HUES6 (cell line): ENCODE results near the gene UNC93A.
"Not testable (repeated sequence)": the region's sequence is repeated elsewhere in the genome, so short reads cannot be mapped to it uniquely, and the experiment has no call there.

Experiments used
- H3K27ac ChIP-seq: 2 replicates; pipeline ENCODE4 v1.7.0; 2013; ENCODE audit warnings: low read depth, mild to moderate bottlenecking, low read length, inconsistent platforms
- H3K27me3 ChIP-seq: 2 replicates; pipeline ENCODE4 v1.6.1; 2013; ENCODE audit warnings: low read length; ENCODE audit not compliant: control insufficient read depth, insufficient read depth
- H3K36me3 ChIP-seq: 2 replicates; pipeline ENCODE4 v1.6.1; 2013; ENCODE audit warnings: low read length; ENCODE audit not compliant: control insufficient read depth, insufficient read depth
- H3K4me1 ChIP-seq: 2 replicates; pipeline ENCODE4 v1.6.1; 2013; ENCODE audit warnings: low read length; ENCODE audit not compliant: control insufficient read depth, insufficient read depth
- H3K4me3 ChIP-seq: 2 replicates; pipeline ENCODE4 v1.5.1; 2013; ENCODE audit warnings: low read depth, low read length
- H3K9ac ChIP-seq: one replicate; pipeline ENCODE4 v1.6.1; 2013; ENCODE audit warnings: mild to moderate bottlenecking, low read length
- H3K9me3 ChIP-seq: 2 replicates; pipeline ENCODE4 v1.6.1; 2013; ENCODE audit warnings: low read depth, low read length; ENCODE audit not compliant: control insufficient read depth, insufficient read depth

Gene UNC93A

DNA sequence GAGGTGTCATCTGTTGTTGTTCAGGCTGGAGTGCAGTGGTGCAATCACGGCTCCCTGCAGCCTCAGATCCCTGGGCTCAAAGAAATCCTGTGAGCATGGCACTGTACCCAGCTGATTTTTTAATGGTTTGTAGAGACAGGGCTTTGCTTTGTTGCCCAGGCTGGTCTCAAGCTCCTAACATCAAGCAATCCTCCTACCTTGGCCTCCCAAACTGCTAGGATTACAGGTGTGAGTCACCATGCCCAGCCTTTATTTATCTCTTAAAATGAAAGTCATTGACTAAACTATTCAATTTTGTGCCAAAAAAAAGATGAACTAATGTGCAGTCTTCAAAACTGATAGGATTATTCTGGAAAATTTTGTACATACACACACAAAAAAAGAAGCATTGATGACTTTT lies 38.8 kb upstream of the UNC93A start:
- Histone ChIP-seq H3K36me3 (no peaks in the 10 kb centered on the region), H3K9ac (no peak overlapping the region), H3K4me3 (no peak overlapping the region), H3K27me3 (no peaks in the 10 kb centered on the region), H3K27ac (no peak overlapping the region), H3K4me1 (peaks cover 15% of the 10 kb centered on the region), H3K9me3 (peaks cover 38% of the 10 kb centered on the region)

- Histone ChIP-seq H3K4me1 (no peaks in the 10 kb centered on the region), H3K9ac (no peak overlapping the region)
Measured at GRCh38 chr6:167255918-167256553, 35.1 kb upstream of the UNC93A start.

GRCh38 chr6:167258646-167259045 lies 32.5 kb upstream of the UNC93A start:
- Histone ChIP-seq H3K27me3 (no peaks in the 10 kb centered on the region), H3K4me1 (no peaks in the 10 kb centered on the region), H3K27ac (no peak overlapping the region), H3K36me3 (no peaks in the 10 kb centered on the region), H3K9ac (no peak overlapping the region), H3K4me3 (no peak overlapping the region), H3K9me3 (peaks cover 48% of the 10 kb centered on the region)

More at GRCh38 chr6:167255918-167256553, 35.1 kb upstream of the UNC93A start:
- Histone ChIP-seq H3K9me3 (peaks cover 50% of the 10 kb centered on the region), H3K4me3 (no peak overlapping the region), H3K27me3 (no peaks in the 10 kb centered on the region), H3K36me3 (no peaks in the 10 kb centered on the region), H3K27ac (no peak overlapping the region)

DNA sequence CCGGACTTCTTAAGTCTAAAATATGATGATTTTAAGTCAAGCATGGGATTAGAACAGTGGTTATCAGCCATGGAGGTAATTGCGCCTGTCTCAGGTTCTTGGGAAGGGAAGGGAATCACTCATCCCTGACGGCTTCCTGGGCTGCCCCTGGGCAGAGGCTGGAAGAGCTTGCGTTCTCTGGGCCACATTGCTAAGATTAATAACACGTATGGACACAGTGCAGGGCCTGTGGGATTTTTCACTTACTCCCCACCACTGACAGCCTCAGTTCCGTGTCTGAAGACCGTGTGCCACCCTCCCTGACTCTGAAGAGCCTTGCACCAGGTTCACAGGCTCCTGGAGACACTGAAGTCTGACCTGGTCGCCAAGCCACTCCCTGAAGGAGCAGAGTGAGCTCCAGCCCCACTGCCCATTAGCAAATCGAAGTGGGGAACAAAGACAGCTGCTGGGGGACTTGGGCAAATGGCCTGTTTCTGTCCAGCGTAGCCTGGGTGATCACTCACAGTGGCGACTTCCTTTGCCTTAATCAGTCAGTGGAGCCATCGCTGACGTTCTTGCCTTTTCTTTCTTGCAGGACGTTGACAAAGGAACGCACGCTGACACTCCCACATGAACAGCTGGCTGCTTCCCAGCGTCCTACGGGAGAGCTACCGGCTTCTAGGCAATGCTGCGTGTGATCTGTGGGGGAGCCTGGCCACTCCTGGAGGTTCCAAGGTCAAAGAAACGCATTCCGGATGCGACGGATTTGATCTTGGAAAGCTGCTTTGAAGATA lies 24.9 kb upstream of the UNC93A start:
- H3K36me3 ChIP-seq, H3K27ac ChIP-seq, H3K4me3 ChIP-seq, H3K27me3 ChIP-seq, H3K9ac ChIP-seq: not testable (repeated sequence)
- H3K9me3 ChIP-seq: peaks cover 11% of the 10 kb centered on the region; the same call in 1 of the 2 replicates
- peaks cover 14% of the 10 kb centered on the region for H3K4me1 ChIP-seq

GRCh38 chr6:167266830-167267555 lies 24.1 kb upstream of the UNC93A start:
- Histone ChIP-seq H3K9me3 (peaks cover 11% of the 10 kb centered on the region; the same call in 1 of the 2 replicates), H3K4me3 (no peak overlapping the region), H3K27me3 (no peaks in the 10 kb centered on the region), H3K36me3 (no peaks in the 10 kb centered on the region), H3K27ac (no peak overlapping the region), H3K9ac (no peak overlapping the region), H3K4me1 (peaks cover 17% of the 10 kb centered on the region)

GRCh38 chr6:167267556-167267898 lies 23.6 kb upstream of the UNC93A start:
- H3K9me3 ChIP-seq, H3K9ac ChIP-seq, H3K36me3 ChIP-seq, H3K27ac ChIP-seq, H3K4me3 ChIP-seq, H3K27me3 ChIP-seq: not testable (repeated sequence)
- H3K4me1 ChIP-seq: peaks cover 17% of the 10 kb centered on the region

DNA sequence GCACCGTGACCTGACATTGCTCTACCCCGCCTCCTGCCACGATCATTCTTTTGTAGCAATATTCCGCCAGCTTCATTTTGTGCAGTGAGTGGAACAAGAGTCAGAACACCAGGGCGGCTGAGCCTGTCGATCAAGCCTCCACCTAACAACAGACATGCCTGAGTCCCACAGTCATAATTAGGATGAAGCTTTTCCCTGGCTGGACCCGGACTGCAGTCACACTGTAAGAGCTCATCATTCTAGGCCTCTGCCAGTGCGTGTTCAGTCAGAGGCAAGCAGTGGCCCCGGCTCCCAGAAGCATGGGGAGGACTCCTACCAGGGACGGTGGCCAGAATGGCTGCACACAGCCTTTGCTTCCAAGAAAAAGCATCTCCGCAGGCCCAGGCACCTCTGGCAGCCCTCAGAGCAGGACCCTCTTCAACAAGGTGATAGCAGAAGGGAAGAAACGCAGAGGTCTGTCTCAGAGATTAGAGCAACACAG lies 23.2 kb upstream of the UNC93A start:
- no peak overlapping the region for H3K27ac ChIP-seq
- no peaks in the 10 kb centered on the region for H3K36me3 ChIP-seq
- no peaks in the 10 kb centered on the region for H3K27me3 ChIP-seq
- H3K4me1 ChIP-seq: peaks cover 17% of the 10 kb centered on the region
- H3K9me3 ChIP-seq: peaks cover 5% of the 10 kb centered on the region; the same call in 1 of the 2 replicates
- H3K9ac ChIP-seq: no peak overlapping the region
- H3K4me3 ChIP-seq: no peak overlapping the region

DNA sequence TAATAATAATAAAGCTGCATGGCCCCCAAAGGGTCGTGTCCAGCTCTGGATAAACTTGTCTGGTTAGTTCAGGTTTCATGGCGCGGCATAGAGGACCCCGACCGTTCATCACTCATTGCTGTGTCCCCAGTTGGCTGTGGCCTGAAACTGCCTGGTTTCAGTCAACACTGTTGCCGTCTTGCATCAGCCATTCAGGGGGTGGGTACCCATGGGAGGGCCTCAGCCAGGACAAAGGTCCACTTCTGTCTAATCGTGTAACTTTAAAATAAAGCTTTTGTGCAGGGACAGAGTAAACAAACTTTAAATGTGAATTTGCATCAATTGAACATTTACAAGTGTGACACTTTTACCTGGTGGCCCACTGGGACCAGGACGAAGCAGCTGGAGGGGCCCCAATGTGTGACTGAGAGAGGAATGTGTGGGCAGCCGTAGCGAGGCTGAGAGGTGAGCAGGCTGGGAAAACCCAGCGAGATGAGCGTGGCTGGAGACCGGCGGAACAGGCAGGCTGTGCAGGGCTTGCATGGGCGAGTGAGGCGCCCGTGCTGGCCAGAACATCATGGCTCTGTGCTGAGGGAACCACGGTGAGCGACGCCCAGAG lies 22.3 kb upstream of the UNC93A start:
- peaks cover 5% of the 10 kb centered on the region; the same call in 1 of the 2 replicates for H3K9me3 ChIP-seq
- no peak overlapping the region for H3K27ac ChIP-seq
- H3K36me3 ChIP-seq: no peaks in the 10 kb centered on the region
- H3K9ac ChIP-seq: no peak overlapping the region
- H3K4me1 ChIP-seq: peaks cover 17% of the 10 kb centered on the region
- H3K27me3 ChIP-seq: no peaks in the 10 kb centered on the region
- no peak overlapping the region for H3K4me3 ChIP-seq

DNA sequence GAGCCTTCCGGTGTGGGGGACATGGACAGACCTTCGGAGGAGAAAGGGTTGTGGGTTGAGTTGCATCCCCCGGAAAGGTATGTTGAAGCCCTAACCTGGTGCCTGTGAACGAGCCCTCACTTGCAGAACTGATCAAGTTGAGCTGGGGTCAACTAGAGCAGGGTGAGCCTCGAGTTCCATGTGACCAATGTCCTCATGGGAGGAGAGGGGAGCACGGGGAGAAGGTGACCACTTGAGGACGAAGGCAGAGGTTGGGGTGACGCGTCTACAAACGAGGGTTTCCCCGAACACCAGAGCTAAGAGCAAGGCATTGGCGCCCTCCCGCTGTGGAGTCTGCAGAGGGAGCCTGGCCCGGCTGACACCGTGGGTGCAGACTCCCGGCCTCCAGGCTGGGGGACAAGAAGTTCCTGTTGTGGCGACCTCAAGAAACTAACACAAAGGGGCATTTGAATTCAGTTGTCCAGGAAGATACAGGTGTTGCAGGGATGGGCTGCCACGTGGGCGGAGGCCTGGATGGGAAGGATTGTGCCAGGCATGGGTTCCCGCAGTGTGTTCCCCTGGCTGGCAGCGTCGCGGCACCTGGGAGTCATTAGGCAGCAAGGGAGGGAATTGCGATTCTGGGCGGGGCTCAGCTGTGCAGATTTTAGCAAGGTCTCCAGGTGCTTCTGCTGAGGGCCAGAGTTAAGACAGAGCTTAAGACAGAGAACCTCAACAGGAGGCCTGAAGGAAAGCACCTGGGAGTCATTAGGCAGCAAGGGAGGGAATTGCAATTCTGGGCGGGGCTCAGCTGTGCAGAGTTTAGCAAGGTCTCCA lies 20.4 kb upstream of the UNC93A start:
- H3K9me3 ChIP-seq: no peaks in the 10 kb centered on the region; the same call in 1 of the 2 replicates
- no peaks in the 10 kb centered on the region for H3K27me3 ChIP-seq
- no peaks in the 10 kb centered on the region for H3K36me3 ChIP-seq
- no peak overlapping the region for H3K4me3 ChIP-seq
- no peak overlapping the region for H3K9ac ChIP-seq
- H3K4me1 ChIP-seq: peaks cover 17% of the 10 kb centered on the region
- no peak overlapping the region for H3K27ac ChIP-seq

DNA sequence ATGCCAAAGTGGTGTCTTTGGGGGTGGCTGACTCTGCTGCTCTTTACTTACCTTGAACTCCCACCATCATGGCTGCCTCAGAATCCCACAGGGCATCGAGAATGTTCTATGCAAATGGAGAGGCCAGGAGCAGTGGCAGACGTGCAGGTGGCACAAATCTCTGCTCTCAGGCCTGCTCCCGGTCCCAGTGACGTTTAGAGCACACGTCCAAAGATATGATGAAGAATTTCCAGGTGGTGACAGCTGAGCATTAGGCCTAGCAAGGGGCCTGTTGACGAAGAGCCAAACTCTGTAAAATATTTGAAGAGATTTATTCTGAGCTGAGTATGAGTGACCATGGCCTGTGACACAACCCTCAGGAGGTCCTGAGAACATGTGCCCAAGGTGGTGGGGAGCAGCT lies 19.0 kb upstream of the UNC93A start:
- Histone ChIP-seq H3K9ac (no peak overlapping the region), H3K4me3 (no peak overlapping the region), H3K27me3 (no peaks in the 10 kb centered on the region), H3K27ac (no peak overlapping the region), H3K9me3 (no peaks in the 10 kb centered on the region), H3K4me1 (peaks cover 18% of the 10 kb centered on the region), H3K36me3 (no peaks in the 10 kb centered on the region)
